ENCODE results near the gene PTPRD.

PTPRD gene

GRCh38 chr9:8542537-8542936, 2070.3 kb downstream of the PTPRD start:
- H3K79me2 ChIP-seq (ENCODE audit: control insufficient read depth, low read length), result no peaks in the 10 kb centered on the region
- no peak overlapping the region for H3K4me3 ChIP-seq (ENCODE audit: low read length)
- no peaks in the 10 kb centered on the region for H3K4me1 ChIP-seq (ENCODE audit: control insufficient read depth, low read length)
- TF ChIP-seq CTCF (IDR thresholded peaks at IDR 0.05; ENCODE audit: low read depth, low read length, poor library complexity, severe bottlenecking) (no peak), EZH2phosphoT487 (IDR thresholded peaks at IDR 0.05; ENCODE audit: borderline replicate concordance, low read length) (no peak)
- H3F3A ChIP-seq (ENCODE audit: control insufficient read depth, insufficient read depth), result no peaks in the 10 kb centered on the region
- no peaks in the 10 kb centered on the region for H3K9me2 ChIP-seq (replicated peaks; ENCODE audit: control insufficient read depth, low read length)
- no peaks in the 10 kb centered on the region for H3K9me3 ChIP-seq (ENCODE audit: control insufficient read depth, insufficient read depth, low read length)
- no peaks in the 10 kb centered on the region for H3K27me3 ChIP-seq (ENCODE audit: control insufficient read depth, low read length)
- no peak overlapping the region for H3K27ac ChIP-seq (ENCODE audit: low read depth, low read length)
- H4K20me1 ChIP-seq (ENCODE audit: control insufficient read depth, insufficient read depth, low read depth, low read length), result no peaks in the 10 kb centered on the region
- no peak overlapping the region for H3K4me2 ChIP-seq (ENCODE audit: low read length)
- no peaks in the 10 kb centered on the region for H3K36me3 ChIP-seq (ENCODE audit: control insufficient read depth, low read length)

GRCh38 chr9:8539681-8540197, 2073.1 kb downstream of the PTPRD start:
- Histone ChIP-seq H4K20me1 (ENCODE audit: control insufficient read depth, insufficient read depth, low read depth, low read length) (no peaks in the 10 kb centered on the region), H3K27me3 (ENCODE audit: control insufficient read depth, low read length) (no peaks in the 10 kb centered on the region), H3K4me3 (ENCODE audit: low read length) (no peak overlapping the region), H3K9me2 (replicated peaks; ENCODE audit: control insufficient read depth, low read length) (no peaks in the 10 kb centered on the region), H3K4me2 (ENCODE audit: low read length) (no peak overlapping the region), H3K27ac (ENCODE audit: low read depth, low read length) (no peak overlapping the region), H3K4me1 (ENCODE audit: control insufficient read depth, low read length) (no peaks in the 10 kb centered on the region), H3K36me3 (ENCODE audit: control insufficient read depth, low read length) (no peaks in the 10 kb centered on the region), H3K9me3 (ENCODE audit: control insufficient read depth, insufficient read depth, low read length) (no peaks in the 10 kb centered on the region), H3K79me2 (ENCODE audit: control insufficient read depth, low read length) (no peaks in the 10 kb centered on the region), H3F3A (ENCODE audit: control insufficient read depth, insufficient read depth) (no peaks in the 10 kb centered on the region)
- TF ChIP-seq EZH2phosphoT487 (IDR thresholded peaks at IDR 0.05; ENCODE audit: borderline replicate concordance, low read length), result no peak
- TF ChIP-seq CTCF (IDR thresholded peaks at IDR 0.05; ENCODE audit: low read depth, low read length, poor library complexity, severe bottlenecking), result no peak

GRCh38 chr9:8536845-8537244, 2076.0 kb downstream of the PTPRD start:
- TF ChIP-seq CTCF (IDR thresholded peaks at IDR 0.05; ENCODE audit: low read depth, low read length, poor library complexity, severe bottlenecking), result no peak
- TF ChIP-seq EZH2phosphoT487 (IDR thresholded peaks at IDR 0.05; ENCODE audit: borderline replicate concordance, low read length), result no peak
- Histone ChIP-seq H3K4me3 (ENCODE audit: low read length) (no peak overlapping the region), H3K4me1 (ENCODE audit: control insufficient read depth, low read length) (no peaks in the 10 kb centered on the region), H3K9me2 (replicated peaks; ENCODE audit: control insufficient read depth, low read length) (no peaks in the 10 kb centered on the region), H3F3A (ENCODE audit: control insufficient read depth, insufficient read depth) (no peaks in the 10 kb centered on the region), H3K27me3 (ENCODE audit: control insufficient read depth, low read length) (no peaks in the 10 kb centered on the region), H3K27ac (ENCODE audit: low read depth, low read length) (no peak overlapping the region), H3K79me2 (ENCODE audit: control insufficient read depth, low read length) (no peaks in the 10 kb centered on the region), H3K4me2 (ENCODE audit: low read length) (no peak overlapping the region), H4K20me1 (ENCODE audit: control insufficient read depth, insufficient read depth, low read depth, low read length) (no peaks in the 10 kb centered on the region), H3K36me3 (ENCODE audit: control insufficient read depth, low read length) (no peaks in the 10 kb centered on the region), H3K9me3 (ENCODE audit: control insufficient read depth, insufficient read depth, low read length) (no peaks in the 10 kb centered on the region)

All from DOHH2 (cell line).